Activated naive CD8-positive, alpha-beta T cell treated with anti-CD3 and anti-CD28 coated beads, Interleukin-2, amount 10 ng/mL, durations not matched to agents 7 days and 5 days (primary cell): Measurements from ENCODE around the gene PTPRR. TPM values are rescaled to one million over a fixed set of nuclear protein-coding genes. Genes with fewer than 3 reads are reported as not detected.

Experiments
- ATAC-seq: fragments of 150-1000 bp; cut with Tn5 transposase; one replicate; pipeline ENCODE4 v1.10.0; 2021; ENCODE audit warnings: low read depth, moderate library complexity
- POLR2A ChIA-PET: fragments of 350-600 bp; sonication (Branson Sonifier 250); formaldehyde crosslinking; loops from one replicate; lab custom pipeline; 2021; ENCODE audit warnings: antibody characterized with exemption; lab: Charles Lee
- DNase-seq: peaks from one replicate; pipeline ENCODE4 v3.0.0; 2021
- H3K27ac Mint-ChIP-seq: one replicate; pipeline ENCODE4 v1.8.0; 2022; ENCODE audit warnings: mild to moderate bottlenecking, mixed read lengths
- H3K27me3 Mint-ChIP-seq: one replicate; pipeline ENCODE4 v1.8.0; 2022; ENCODE audit warnings: mild to moderate bottlenecking, moderate library complexity, mixed read lengths
- H3K36me3 Mint-ChIP-seq: one replicate; pipeline ENCODE4 v1.8.0; 2021; ENCODE audit warnings: mild to moderate bottlenecking, mixed read lengths
- H3K4me1 Mint-ChIP-seq: one replicate; pipeline ENCODE4 v1.8.0; 2021; ENCODE audit warnings: mixed read lengths
- H3K4me3 Mint-ChIP-seq: one replicate; pipeline ENCODE4 v1.8.0; 2022; ENCODE audit warnings: mild to moderate bottlenecking, moderate library complexity, mixed read lengths
- H3K9me3 Mint-ChIP-seq: one replicate; pipeline ENCODE4 v1.8.0; 2021; ENCODE audit warnings: mixed read lengths
- total RNA-seq, 2 experiments: library from RNA; stranded (reverse); gene quantifications; one replicate each; pipeline ENCODE4 v1.2.3, GENCODE V29; 2021

Gene PTPRR
- total RNA-seq, 2 experiments from 2014 or later = not detected

- no peaks in the 10 kb centered on the region for H3K36me3 Mint-ChIP-seq
- H3K27ac Mint-ChIP-seq = no peak overlapping the region
- no peak overlapping the region for H3K4me3 Mint-ChIP-seq
- POLR2A ChIA-PET = no interaction called here
- no peaks in the 10 kb centered on the region for H3K9me3 Mint-ChIP-seq
- ATAC-seq (no peak), DNase-seq (no peak)
- no peaks in the 10 kb centered on the region for H3K4me1 Mint-ChIP-seq
- H3K27me3 Mint-ChIP-seq = no peaks in the 10 kb centered on the region
These were observed 78.4 kb downstream of the PTPRR start for GRCh38 chr12:70842136-70842535.

- no peak for DNase-seq
- Mint-ChIP-seq H3K27ac (no peak overlapping the region), H3K9me3 (no peaks in the 10 kb centered on the region), H3K4me3 (no peak overlapping the region), H3K36me3 (no peaks in the 10 kb centered on the region), H3K27me3 (no peaks in the 10 kb centered on the region), H3K4me1 (no peaks in the 10 kb centered on the region)
- POLR2A ChIA-PET = no interaction called here
- no peak for ATAC-seq
These were observed 79.7 kb downstream of the PTPRR start for GRCh38 chr12:70840656-70841350.

- POLR2A ChIA-PET = no interaction called here
- Mint-ChIP-seq H3K27me3 (no peaks in the 10 kb centered on the region), H3K36me3 (no peaks in the 10 kb centered on the region), H3K4me1 (no peaks in the 10 kb centered on the region), H3K4me3 (no peak overlapping the region), H3K9me3 (no peaks in the 10 kb centered on the region), H3K27ac (no peak overlapping the region)
- no peak for DNase-seq
- no peak for ATAC-seq
These were observed 81.0 kb downstream of the PTPRR start for GRCh38 chr12:70839544-70839943.

- Mint-ChIP-seq H3K4me1 (no peaks in the 10 kb centered on the region), H3K27me3 (no peaks in the 10 kb centered on the region), H3K36me3 (no peaks in the 10 kb centered on the region), H3K9me3 (no peaks in the 10 kb centered on the region), H3K4me3 (no peak overlapping the region), H3K27ac (no peak overlapping the region)
- DNase-seq (no peak), ATAC-seq (no peak)
- POLR2A ChIA-PET = no interaction called here
These were observed 82.4 kb downstream of the PTPRR start for GRCh38 chr12:70838127-70838526.

GRCh38 chr12:70837026-70837425 lies 83.5 kb downstream of the PTPRR start:
- Mint-ChIP-seq H3K4me3 (no peak overlapping the region), H3K27me3 (no peaks in the 10 kb centered on the region), H3K36me3 (no peaks in the 10 kb centered on the region), H3K27ac (no peak overlapping the region), H3K4me1 (no peaks in the 10 kb centered on the region), H3K9me3 (no peaks in the 10 kb centered on the region)
- ATAC-seq (no peak), DNase-seq (no peak)
- POLR2A ChIA-PET = no interaction called here

GRCh38 chr12:70835948-70836347 lies 84.6 kb downstream of the PTPRR start:
- Mint-ChIP-seq H3K27ac (no peak overlapping the region), H3K27me3 (no peaks in the 10 kb centered on the region), H3K4me3 (no peak overlapping the region), H3K4me1 (no peaks in the 10 kb centered on the region), H3K9me3 (no peaks in the 10 kb centered on the region), H3K36me3 (no peaks in the 10 kb centered on the region)
- POLR2A ChIA-PET = no interaction called here
- DNase-seq = no peak
- ATAC-seq = no peak

GRCh38 chr12:70831543-70831942 lies 89.0 kb downstream of the PTPRR start:
- no peak overlapping the region for H3K4me3 Mint-ChIP-seq
- H3K27me3 Mint-ChIP-seq = no peaks in the 10 kb centered on the region
- H3K27ac Mint-ChIP-seq = no peak overlapping the region
- H3K36me3 Mint-ChIP-seq = no peaks in the 10 kb centered on the region
- no peaks in the 10 kb centered on the region for H3K4me1 Mint-ChIP-seq
- POLR2A ChIA-PET = no interaction called here
- no peaks in the 10 kb centered on the region for H3K9me3 Mint-ChIP-seq
- DNase-seq (no peak), ATAC-seq (no peak)

- Mint-ChIP-seq H3K27ac (no peak overlapping the region), H3K4me3 (no peak overlapping the region)
These were observed 90.1 kb downstream of the PTPRR start for GRCh38 chr12:70830221-70831061.

GRCh38 chr12:70829070-70829469 lies 91.5 kb downstream of the PTPRR start:
- POLR2A ChIA-PET = no interaction called here
- no peak overlapping the region for H3K4me3 Mint-ChIP-seq
- H3K9me3 Mint-ChIP-seq = no peaks in the 10 kb centered on the region
- no peaks in the 10 kb centered on the region for H3K36me3 Mint-ChIP-seq
- ATAC-seq (no peak), DNase-seq (no peak)
- H3K27ac Mint-ChIP-seq = no peak overlapping the region
- no peaks in the 10 kb centered on the region for H3K4me1 Mint-ChIP-seq
- no peaks in the 10 kb centered on the region for H3K27me3 Mint-ChIP-seq

More at GRCh38 chr12:70830221-70831061, 90.1 kb downstream of the PTPRR start:
- no peaks in the 10 kb centered on the region for H3K27me3 Mint-ChIP-seq
- no peak for DNase-seq
- POLR2A ChIA-PET = no interaction called here
- ATAC-seq = no peak
- H3K36me3 Mint-ChIP-seq = no peaks in the 10 kb centered on the region
- H3K9me3 Mint-ChIP-seq = no peaks in the 10 kb centered on the region
- no peaks in the 10 kb centered on the region for H3K4me1 Mint-ChIP-seq

GRCh38 chr12:70828351-70828750 lies 92.2 kb downstream of the PTPRR start:
- Mint-ChIP-seq H3K9me3 (no peaks in the 10 kb centered on the region), H3K27ac (no peak overlapping the region), H3K27me3 (no peaks in the 10 kb centered on the region), H3K4me3 (no peak overlapping the region), H3K4me1 (no peaks in the 10 kb centered on the region), H3K36me3 (no peaks in the 10 kb centered on the region)
- ATAC-seq = no peak
- no peak for DNase-seq
- POLR2A ChIA-PET = no interaction called here

- H3K4me1 Mint-ChIP-seq = no peaks in the 10 kb centered on the region
- H3K27ac Mint-ChIP-seq = no peak overlapping the region
- DNase-seq (no peak), ATAC-seq (no peak)
- H3K4me3 Mint-ChIP-seq = no peak overlapping the region
- no peaks in the 10 kb centered on the region for H3K27me3 Mint-ChIP-seq
- no peaks in the 10 kb centered on the region for H3K36me3 Mint-ChIP-seq
- no peaks in the 10 kb centered on the region for H3K9me3 Mint-ChIP-seq
- POLR2A ChIA-PET = no interaction called here
These were observed 94.4 kb downstream of the PTPRR start for GRCh38 chr12:70826156-70826555.

- ATAC-seq (no peak), DNase-seq (no peak)
- H3K4me1 Mint-ChIP-seq = no peaks in the 10 kb centered on the region
- H3K27ac Mint-ChIP-seq = no peak overlapping the region
- H3K36me3 Mint-ChIP-seq = no peaks in the 10 kb centered on the region
- H3K4me3 Mint-ChIP-seq = no peak overlapping the region
- H3K9me3 Mint-ChIP-seq = no peaks in the 10 kb centered on the region
- H3K27me3 Mint-ChIP-seq = no peaks in the 10 kb centered on the region
- POLR2A ChIA-PET = no interaction called here
These were observed 96.0 kb downstream of the PTPRR start for GRCh38 chr12:70824511-70824910.

- no peak overlapping the region for H3K4me3 Mint-ChIP-seq
- H3K9me3 Mint-ChIP-seq = no peaks in the 10 kb centered on the region
- no peak for ATAC-seq
- H3K36me3 Mint-ChIP-seq = no peaks in the 10 kb centered on the region
- no peak overlapping the region for H3K27ac Mint-ChIP-seq
- no peaks in the 10 kb centered on the region for H3K27me3 Mint-ChIP-seq
- no peaks in the 10 kb centered on the region for H3K4me1 Mint-ChIP-seq
- POLR2A ChIA-PET = no interaction called here
- DNase-seq = no peak
These were observed 97.2 kb downstream of the PTPRR start for GRCh38 chr12:70823182-70823976.
